ENCODE measurements around the gene RPS2. TPM values are rescaled to one million over a fixed set of nuclear protein-coding genes. Genes with fewer than 3 reads are reported as not detected.
A peak's percentile ranks its signal among the peaks of the same experiment; 100 is the strongest.

RPS2 gene
- total RNA-seq, 1 experiment from 2014 or later = 2,950 TPM

- no peaks in the 10 kb centered on the region for H3K27me3 Mint-ChIP-seq (ENCODE audit: unreplicated experiment)
- H3K4me1 Mint-ChIP-seq (ENCODE audit: low read depth, unreplicated experiment) = peaks cover 38% of the 10 kb centered on the region
- CTCF ChIA-PET = interaction anchor here (1.2 to 1.6 kb wide), 3 partner anchors 13 to 139 kb away, joined by 3 to 4 read pairs (median 4); partner anchors contain the start of genes RAB26 and RPS2
- TF ChIP-seq CTCF (IDR thresholded peaks at IDR 0.05; ENCODE audit: unreplicated experiment) = no peak
- peak overlapping the region; percentile 89 for H3K4me3 Mint-ChIP-seq (ENCODE audit: low read depth, unreplicated experiment)
- H3K36me3 Mint-ChIP-seq (ENCODE audit: insufficient read depth, unreplicated experiment) = peaks cover 44% of the 10 kb centered on the region
- intact Hi-C loops (cut with micrococcal nuclease; ENCODE audit: unreplicated experiment) = no loop called here
- DNase-seq = peak; percentile 37
- H3K9me3 Mint-ChIP-seq (ENCODE audit: low read depth, unreplicated experiment) = no peaks in the 10 kb centered on the region
- BruUV-seq (replicated peaks) = no TSS peak
- H3K27ac Mint-ChIP-seq (ENCODE audit: unreplicated experiment) = peak overlapping the region; percentile 40
Observed at GRCh38 chr16:2009164-2009711, 44.6 kb upstream of the RPS2 start.

GRCh38 chr16:2008631-2009163, 44.1 kb upstream of the RPS2 start:
- BruUV-seq (replicated peaks) = no TSS peak
- intact Hi-C loops (cut with micrococcal nuclease; ENCODE audit: unreplicated experiment) = no loop called here
- peak overlapping the region; percentile 89 for H3K4me3 Mint-ChIP-seq (ENCODE audit: low read depth, unreplicated experiment)
- no peak for DNase-seq
- peaks cover 38% of the 10 kb centered on the region for H3K4me1 Mint-ChIP-seq (ENCODE audit: low read depth, unreplicated experiment)
- peaks cover 44% of the 10 kb centered on the region for H3K36me3 Mint-ChIP-seq (ENCODE audit: insufficient read depth, unreplicated experiment)
- no peaks in the 10 kb centered on the region for H3K9me3 Mint-ChIP-seq (ENCODE audit: low read depth, unreplicated experiment)
- H3K27ac Mint-ChIP-seq (ENCODE audit: unreplicated experiment) = peak overlapping the region; percentile 40
- CTCF ChIA-PET = interaction anchor here (0.7 to 1.6 kb wide), 6 partner anchors 12 to 139 kb away, joined by 3 to 6 read pairs (median 4); partner anchors contain the start of genes RAB26 and RPS2
- no peak for TF ChIP-seq CTCF (IDR thresholded peaks at IDR 0.05; ENCODE audit: unreplicated experiment)
- H3K27me3 Mint-ChIP-seq (ENCODE audit: unreplicated experiment) = no peaks in the 10 kb centered on the region

GRCh38 chr16:2008009-2008526, 43.4 kb upstream of the RPS2 start:
- BruUV-seq (replicated peaks) = TSS peak; percentile 78
- H3K4me1 Mint-ChIP-seq (ENCODE audit: low read depth, unreplicated experiment) = peaks cover 38% of the 10 kb centered on the region
- no peak for TF ChIP-seq CTCF (IDR thresholded peaks at IDR 0.05; ENCODE audit: unreplicated experiment)
- H3K9me3 Mint-ChIP-seq (ENCODE audit: low read depth, unreplicated experiment) = no peaks in the 10 kb centered on the region
- intact Hi-C loops (cut with micrococcal nuclease; ENCODE audit: unreplicated experiment) = no loop called here
- peak; percentile 66 for DNase-seq
- peak overlapping the region; percentile 40 for H3K27ac Mint-ChIP-seq (ENCODE audit: unreplicated experiment)
- H3K36me3 Mint-ChIP-seq (ENCODE audit: insufficient read depth, unreplicated experiment) = peaks cover 44% of the 10 kb centered on the region
- peak overlapping the region; percentile 89 for H3K4me3 Mint-ChIP-seq (ENCODE audit: low read depth, unreplicated experiment)
- no peaks in the 10 kb centered on the region for H3K27me3 Mint-ChIP-seq (ENCODE audit: unreplicated experiment)
- CTCF ChIA-PET = interaction anchor here (0.7 to 1.6 kb wide), 6 partner anchors 13 to 140 kb away, joined by 3 to 6 read pairs (median 4); partner anchors contain the start of genes RAB26 and RPS2

GRCh38 chr16:2007081-2007836, 42.6 kb upstream of the RPS2 start:
- H3K27me3 Mint-ChIP-seq (ENCODE audit: unreplicated experiment) = no peaks in the 10 kb centered on the region
- intact Hi-C loops (cut with micrococcal nuclease; ENCODE audit: unreplicated experiment) = no loop called here
- no peak for DNase-seq
- peak overlapping the region; percentile 89 for H3K4me3 Mint-ChIP-seq (ENCODE audit: low read depth, unreplicated experiment)
- BruUV-seq (replicated peaks) = no TSS peak
- peak overlapping the region; percentile 40 for H3K27ac Mint-ChIP-seq (ENCODE audit: unreplicated experiment)
- H3K9me3 Mint-ChIP-seq (ENCODE audit: low read depth, unreplicated experiment) = no peaks in the 10 kb centered on the region
- peaks cover 38% of the 10 kb centered on the region for H3K4me1 Mint-ChIP-seq (ENCODE audit: low read depth, unreplicated experiment)
- H3K36me3 Mint-ChIP-seq (ENCODE audit: insufficient read depth, unreplicated experiment) = peaks cover 45% of the 10 kb centered on the region
- CTCF ChIA-PET = interaction anchor here (1.1 to 1.6 kb wide), 3 partner anchors 26 to 133 kb away, joined by 3 to 6 read pairs (median 3); partner anchors contain the start of gene RPS2
- TF ChIP-seq CTCF (IDR thresholded peaks at IDR 0.05; ENCODE audit: unreplicated experiment) = no peak

Data from Calu3 (cell line).